DMS114 treated with DMSO at 0.1 percent for 48 hours (cell line): ENCODE data around the gene IFITM1.
"Not testable (repeated sequence)": the region's sequence is repeated elsewhere in the genome, so short reads cannot be mapped to it uniquely, and the experiment has no call there.

ENCODE experiments used
- DNase-seq: peaks from one replicate; lab custom pipeline; 2025; ENCODE audit not compliant: unreplicated experiment; lab: John Stamatoyannopoulos, UW

Gene IFITM1

GRCh38 chr11:313787-314553 is at the start of gene IFITM1:
IFITM1 (plus strand) TSS chr11:314040; CDS start chr11:314171, 131 bp downstream.
- DNase-seq = no peak

DNA sequence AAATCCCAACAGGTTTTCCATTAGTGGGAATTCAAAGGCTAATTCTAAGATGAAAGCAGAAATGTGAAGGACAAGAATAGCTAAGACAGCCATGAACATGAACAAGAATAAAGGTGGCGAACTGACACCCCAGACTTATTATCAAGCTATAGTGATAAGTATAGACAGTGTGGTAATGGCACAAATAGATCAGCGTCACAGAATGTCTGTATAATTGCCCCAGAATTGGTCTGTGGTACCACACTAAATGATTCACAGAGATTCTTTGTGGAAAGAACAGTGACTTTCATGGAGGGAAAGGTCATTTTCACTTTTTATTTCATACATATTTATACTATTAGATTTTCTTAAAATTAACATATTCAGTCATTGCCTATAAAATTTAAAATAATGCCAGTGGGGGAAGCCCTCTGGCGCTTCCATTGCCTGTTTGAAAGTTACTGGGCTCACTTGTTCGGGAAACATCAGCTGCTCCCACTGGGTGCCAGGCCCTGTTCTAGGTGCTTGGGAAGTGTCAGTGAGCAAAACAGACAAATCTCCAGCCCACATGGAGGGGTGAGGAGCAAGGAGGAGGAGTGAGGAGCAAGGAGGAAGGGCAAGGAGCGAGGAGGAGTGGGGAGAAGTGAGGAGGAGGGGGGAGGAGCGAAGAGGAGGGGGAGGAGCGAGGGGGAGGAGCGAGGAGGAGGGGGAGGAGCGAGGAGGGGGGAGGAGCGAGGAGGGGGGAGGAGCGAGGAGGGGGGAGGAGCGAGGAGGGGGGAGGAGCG is 47.0 kb upstream of the IFITM1 start:
- DNase-seq = no peak

GRCh38 chr11:267491-267994 is 46.3 kb upstream of the IFITM1 start:
- no peak for DNase-seq

GRCh38 chr11:268716-269145 is 45.1 kb upstream of the IFITM1 start:
- DNase-seq = not testable (repeated sequence)

- DNase-seq = no peak
These were observed 44.5 kb upstream of the IFITM1 start for GRCh38 chr11:269146-269890.

DNA sequence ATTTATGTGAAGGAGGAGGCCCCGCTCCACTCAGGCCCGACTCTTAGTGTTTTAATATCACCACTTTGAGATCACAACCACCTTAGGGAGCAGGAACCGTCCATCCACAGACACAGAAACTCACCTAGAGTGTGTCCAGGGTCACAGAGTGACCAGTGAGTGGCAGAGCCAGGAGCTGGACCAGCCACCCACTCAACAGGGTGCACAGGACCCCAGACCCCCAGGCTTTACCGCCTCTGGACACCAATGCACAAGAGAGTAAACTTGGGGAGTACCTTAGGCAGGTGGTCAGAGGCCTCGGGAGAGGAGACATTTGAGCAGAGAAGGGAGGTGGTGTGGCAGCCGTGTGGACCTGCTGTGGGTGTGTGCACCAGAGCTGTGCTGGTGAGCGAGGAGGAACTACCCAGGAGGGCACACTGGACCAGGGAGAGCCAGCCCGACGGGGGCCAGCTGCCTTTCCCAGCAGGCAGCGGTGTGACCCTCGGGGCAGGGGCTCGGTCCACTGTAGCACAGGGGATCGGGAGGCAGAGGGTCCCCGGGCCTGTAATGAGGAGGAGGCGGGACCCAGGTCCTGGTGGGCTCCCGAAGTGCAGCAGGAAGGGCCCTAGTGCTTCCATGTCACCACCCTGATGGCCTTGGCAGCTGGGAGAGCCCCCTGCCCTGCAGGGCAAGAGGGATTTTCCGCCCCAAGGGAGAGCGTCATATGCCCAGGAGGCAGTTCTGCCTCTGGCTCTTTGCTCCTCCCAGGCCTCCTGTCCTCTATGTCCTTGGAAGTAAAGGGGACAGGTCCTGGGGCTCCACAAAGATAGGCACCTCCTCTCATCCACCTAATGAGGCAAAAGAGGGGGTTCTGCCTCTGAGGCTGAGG is 43.2 kb upstream of the IFITM1 start:
- no peak for DNase-seq

GRCh38 chr11:271319-271715 is 42.5 kb upstream of the IFITM1 start:
- no peak for DNase-seq

- DNase-seq = no peak
These were observed 41.5 kb upstream of the IFITM1 start for GRCh38 chr11:272195-272930.

DNA sequence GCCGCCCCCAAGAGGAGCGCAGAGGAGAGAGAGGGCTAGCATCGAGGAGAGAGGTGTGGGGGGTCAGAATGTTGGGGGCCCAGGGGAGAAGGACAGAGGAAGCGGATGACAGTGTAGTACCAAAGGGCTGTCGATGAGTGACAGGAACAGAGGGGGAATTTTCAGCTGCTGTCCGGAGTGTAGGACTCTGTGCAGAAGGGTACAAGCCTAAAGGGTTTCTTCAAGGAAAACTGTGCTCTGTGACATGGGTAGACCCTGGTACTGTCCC is 41.0 kb upstream of the IFITM1 start:
- no peak for DNase-seq

- DNase-seq = no peak
These were observed 37.6 kb upstream of the IFITM1 start for GRCh38 chr11:276219-276618.

- no peak for DNase-seq
These were observed 35.6 kb upstream of the IFITM1 start, which contains the start of gene NLRP6 for GRCh38 chr11:278001-278951. NLRP6 (plus strand) TSS chr11:278407; CDS start chr11:278570, 163 bp downstream.

DNA sequence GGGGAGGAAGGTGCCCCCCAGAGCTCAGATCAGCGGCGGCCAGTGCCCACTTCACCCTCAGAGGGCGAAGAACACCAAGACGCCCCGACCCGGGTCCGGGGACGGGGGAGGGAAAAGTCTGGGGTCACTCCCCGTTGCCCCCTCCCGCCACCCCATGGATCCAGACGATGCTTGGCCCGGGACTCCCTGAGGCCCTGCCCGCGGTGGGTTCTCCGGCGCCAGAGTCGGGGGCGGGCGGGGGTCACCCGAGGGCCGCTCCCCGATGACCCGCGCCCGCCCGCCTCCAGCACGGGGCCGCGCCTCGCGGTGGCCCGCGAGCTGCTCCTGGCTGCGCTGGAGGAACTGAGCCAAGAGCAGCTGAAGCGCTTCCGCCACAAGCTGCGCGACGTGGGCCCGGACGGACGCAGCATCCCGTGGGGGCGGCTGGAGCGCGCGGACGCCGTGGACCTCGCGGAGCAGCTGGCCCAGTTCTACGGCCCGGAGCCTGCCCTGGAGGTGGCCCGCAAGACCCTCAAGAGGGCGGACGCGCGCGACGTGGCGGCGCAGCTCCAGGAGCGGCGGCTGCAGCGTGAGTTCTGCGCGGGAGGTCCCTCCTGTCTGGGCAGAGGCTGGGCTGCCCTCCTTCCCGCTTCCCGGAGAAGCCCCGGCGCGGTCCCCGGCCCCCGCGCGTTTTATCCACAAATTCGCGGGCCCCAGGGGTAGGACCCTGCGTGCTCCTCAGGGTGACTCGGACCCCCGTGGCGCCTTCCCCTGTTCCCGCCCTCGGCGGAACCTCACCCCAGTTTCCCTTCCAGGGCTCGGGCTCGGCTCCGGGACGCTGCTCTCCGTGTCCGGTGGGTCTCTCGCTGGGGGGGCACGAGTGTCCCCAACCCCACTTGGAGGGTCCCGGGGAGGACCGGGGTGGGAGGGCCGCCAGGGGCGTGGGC is 34.5 kb upstream of the IFITM1 start:
- no peak for DNase-seq

DNA sequence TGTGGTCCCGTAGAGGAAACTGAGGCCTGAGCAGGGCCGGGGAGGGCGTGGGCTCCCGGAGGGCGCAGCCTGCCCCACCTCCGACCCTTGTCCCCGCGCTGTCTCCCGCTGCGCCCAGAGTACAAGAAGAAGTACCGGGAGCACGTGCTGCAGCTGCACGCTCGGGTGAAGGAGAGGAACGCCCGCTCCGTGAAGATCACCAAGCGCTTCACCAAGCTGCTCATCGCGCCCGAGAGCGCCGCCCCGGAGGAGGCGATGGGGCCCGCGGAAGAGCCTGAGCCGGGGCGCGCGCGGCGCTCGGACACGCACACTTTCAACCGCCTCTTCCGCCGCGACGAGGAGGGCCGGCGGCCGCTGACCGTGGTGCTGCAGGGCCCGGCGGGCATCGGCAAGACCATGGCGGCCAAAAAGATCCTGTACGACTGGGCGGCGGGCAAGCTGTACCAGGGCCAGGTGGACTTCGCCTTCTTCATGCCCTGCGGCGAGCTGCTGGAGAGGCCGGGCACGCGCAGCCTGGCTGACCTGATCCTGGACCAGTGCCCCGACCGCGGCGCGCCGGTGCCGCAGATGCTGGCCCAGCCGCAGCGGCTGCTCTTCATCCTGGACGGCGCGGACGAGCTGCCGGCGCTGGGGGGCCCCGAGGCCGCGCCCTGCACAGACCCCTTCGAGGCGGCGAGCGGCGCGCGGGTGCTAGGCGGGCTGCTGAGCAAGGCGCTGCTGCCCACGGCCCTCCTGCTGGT is 33.7 kb upstream of the IFITM1 start:
- DNase-seq = no peak

- no peak for DNase-seq
These were observed 32.9 kb upstream of the IFITM1 start for GRCh38 chr11:280706-281485.

DNA sequence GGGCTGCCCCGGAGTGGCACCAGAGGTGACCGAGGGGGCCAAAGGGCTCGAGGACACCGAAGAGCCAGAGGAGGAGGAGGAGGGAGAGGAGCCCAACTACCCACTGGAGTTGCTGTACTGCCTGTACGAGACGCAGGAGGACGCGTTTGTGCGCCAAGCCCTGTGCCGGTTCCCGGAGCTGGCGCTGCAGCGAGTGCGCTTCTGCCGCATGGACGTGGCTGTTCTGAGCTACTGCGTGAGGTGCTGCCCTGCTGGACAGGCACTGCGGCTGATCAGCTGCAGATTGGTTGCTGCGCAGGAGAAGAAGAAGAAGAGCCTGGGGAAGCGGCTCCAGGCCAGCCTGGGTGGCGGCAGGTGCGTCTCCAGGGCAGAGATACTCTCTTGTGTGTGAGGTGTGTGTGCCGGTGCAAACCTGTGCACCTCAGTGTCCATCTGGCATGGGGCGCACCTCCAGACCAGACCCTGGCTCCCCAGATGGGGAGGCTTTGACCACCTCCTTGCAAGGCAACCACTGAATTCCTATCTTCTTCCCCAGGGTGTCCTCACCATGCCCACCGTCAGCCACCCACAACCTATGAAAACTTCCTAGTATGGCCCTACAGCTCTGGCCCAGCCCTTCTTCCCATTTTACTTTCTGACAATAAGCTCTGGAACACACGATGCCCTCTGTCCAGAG is 32.2 kb upstream of the IFITM1 start:
- DNase-seq = no peak

DNA sequence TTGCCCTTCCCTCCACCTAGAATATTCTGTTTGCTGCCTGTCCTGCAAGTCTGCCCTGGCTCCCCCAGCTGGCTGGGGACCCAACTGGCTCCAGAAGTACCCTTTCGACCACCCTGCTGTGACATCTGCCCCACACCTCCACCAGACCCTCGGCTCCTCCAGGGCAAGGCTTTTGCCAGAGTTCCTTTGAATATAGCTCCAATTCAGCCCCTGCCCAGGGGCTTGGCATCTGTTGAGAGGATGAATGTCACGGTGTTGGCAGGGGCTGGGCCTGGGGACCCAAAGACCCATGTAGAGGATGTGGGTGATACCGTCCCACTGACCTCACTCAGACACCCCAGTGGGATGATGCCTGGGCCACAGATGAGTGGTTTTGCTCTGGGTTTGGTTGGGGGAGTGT is 31.7 kb upstream of the IFITM1 start:
- DNase-seq = no peak
